Measurements from ENCODE around the gene LRRC3.

The LRRC3 gene

DNA sequence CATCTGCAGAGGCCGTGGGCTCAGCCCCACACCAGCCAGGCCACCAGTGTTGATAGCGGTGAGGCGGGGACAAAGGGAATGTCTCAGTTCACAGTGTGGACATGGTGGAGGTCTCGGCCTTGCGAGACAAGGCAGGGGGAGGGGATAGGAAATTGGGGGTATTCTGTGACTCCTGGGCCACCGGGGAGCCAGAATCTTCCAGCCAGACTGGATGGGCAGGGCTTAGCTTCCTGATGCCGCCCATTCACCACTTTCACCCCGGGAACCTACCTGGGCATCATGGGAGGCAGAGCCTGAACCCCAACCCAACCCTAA, 5.1 kb downstream of the LRRC3 start:
- H3K27me3 ChIP-seq (ENCODE audit: control insufficient read depth, insufficient read depth, low read length), result no peaks in the 10 kb centered on the region
- no peak overlapping the region for H3K4me2 ChIP-seq (ENCODE audit: low read length)
- H2AFZ ChIP-seq, result no peak overlapping the region
- no peak for TF ChIP-seq CTCF (IDR thresholded peaks at IDR 0.05)
- H3K27ac ChIP-seq, result no peak overlapping the region
- no peaks in the 10 kb centered on the region for H3K79me2 ChIP-seq
- no peak overlapping the region for H3K4me3 ChIP-seq (ENCODE audit: low read depth, low read length)
- H3K4me1 ChIP-seq, result no peaks in the 10 kb centered on the region
- H3K9me3 ChIP-seq (ENCODE audit: control insufficient read depth, low read length), result no peaks in the 10 kb centered on the region
- H3K9ac ChIP-seq, result no peak overlapping the region
- H3K36me3 ChIP-seq (ENCODE audit: control insufficient read depth, insufficient read depth, low read length), result no peaks in the 10 kb centered on the region

DNA sequence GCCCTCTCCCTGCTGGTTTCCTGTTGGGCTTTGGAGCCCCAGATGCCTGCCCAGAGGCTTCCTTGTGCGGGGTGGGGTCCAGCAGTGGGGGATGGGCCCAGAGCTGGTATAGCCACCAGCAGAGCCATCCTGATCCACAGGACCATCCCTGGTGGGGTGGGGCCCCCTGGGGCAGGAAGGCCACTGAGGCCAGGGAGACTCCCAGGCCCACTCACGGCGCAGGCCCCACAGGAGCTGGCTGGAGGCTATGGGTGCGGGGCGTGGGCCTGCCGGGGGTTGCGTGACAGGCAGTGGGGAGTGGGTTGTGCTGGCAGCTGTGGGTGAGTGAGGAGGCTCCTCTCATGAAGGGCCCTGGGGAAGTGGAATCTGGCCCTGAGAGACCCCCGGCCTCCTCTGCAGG, 5.7 kb downstream of the LRRC3 start:
- no peaks in the 10 kb centered on the region for H3K27me3 ChIP-seq (ENCODE audit: control insufficient read depth, insufficient read depth, low read length)
- no peaks in the 10 kb centered on the region for H3K36me3 ChIP-seq (ENCODE audit: control insufficient read depth, insufficient read depth, low read length)
- H3K27ac ChIP-seq, result no peak overlapping the region
- H3K9ac ChIP-seq, result no peak overlapping the region
- no peaks in the 10 kb centered on the region for H3K4me1 ChIP-seq
- no peaks in the 10 kb centered on the region for H3K79me2 ChIP-seq
- H3K4me3 ChIP-seq (ENCODE audit: low read depth, low read length), result no peak overlapping the region
- no peak for TF ChIP-seq CTCF (IDR thresholded peaks at IDR 0.05)
- no peak overlapping the region for H3K4me2 ChIP-seq (ENCODE audit: low read length)
- H3K9me3 ChIP-seq (ENCODE audit: control insufficient read depth, low read length), result no peaks in the 10 kb centered on the region
- H2AFZ ChIP-seq, result no peak overlapping the region

DNA sequence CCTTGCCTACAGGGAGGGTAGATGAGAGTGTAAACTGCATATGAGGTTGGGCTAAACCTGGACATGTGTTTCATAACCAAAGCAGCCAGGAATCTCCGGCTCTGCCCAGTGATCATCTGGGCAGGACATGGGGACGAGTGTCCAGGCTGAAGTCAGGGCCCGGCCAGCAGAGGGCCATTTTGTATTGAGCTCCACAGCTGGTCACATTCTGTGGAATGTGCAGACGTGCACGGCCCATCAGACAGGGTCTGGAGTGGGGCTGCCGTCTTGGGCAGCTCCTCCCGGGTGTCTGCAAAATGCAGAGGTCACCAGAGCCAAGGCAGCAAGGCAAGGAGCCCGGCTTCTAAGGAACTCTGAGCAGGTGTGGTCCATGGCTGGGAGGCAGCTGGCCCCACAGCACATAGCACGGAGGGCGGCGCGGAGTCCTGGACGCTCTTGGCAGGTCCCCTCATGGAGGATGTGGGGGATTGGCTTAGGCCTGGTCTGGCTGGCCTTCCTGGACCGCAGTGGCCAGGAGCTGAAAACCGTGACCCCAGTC, 6.2 kb downstream of the LRRC3 start:
- Histone ChIP-seq H3K9me3 (ENCODE audit: control insufficient read depth, low read length) (no peaks in the 10 kb centered on the region), H2AFZ (no peak overlapping the region), H3K36me3 (ENCODE audit: control insufficient read depth, insufficient read depth, low read length) (no peaks in the 10 kb centered on the region), H3K79me2 (no peaks in the 10 kb centered on the region), H3K4me2 (ENCODE audit: low read length) (no peak overlapping the region), H3K27me3 (ENCODE audit: control insufficient read depth, insufficient read depth, low read length) (no peaks in the 10 kb centered on the region), H3K27ac (no peak overlapping the region), H3K4me3 (ENCODE audit: low read depth, low read length) (no peak overlapping the region), H3K4me1 (no peaks in the 10 kb centered on the region), H3K9ac (no peak overlapping the region)
- TF ChIP-seq CTCF (IDR thresholded peaks at IDR 0.05), result no peak

GRCh38 chr21:44462086-44462833, 7.0 kb downstream of the LRRC3 start:
- Histone ChIP-seq H2AFZ (no peak overlapping the region), H3K27me3 (ENCODE audit: control insufficient read depth, insufficient read depth, low read length) (no peaks in the 10 kb centered on the region), H3K4me1 (no peaks in the 10 kb centered on the region), H3K36me3 (ENCODE audit: control insufficient read depth, insufficient read depth, low read length) (no peaks in the 10 kb centered on the region), H3K4me3 (ENCODE audit: low read depth, low read length) (no peak overlapping the region), H3K9ac (no peak overlapping the region), H3K27ac (no peak overlapping the region), H3K79me2 (no peaks in the 10 kb centered on the region), H3K9me3 (ENCODE audit: control insufficient read depth, low read length) (no peaks in the 10 kb centered on the region), H3K4me2 (ENCODE audit: low read length) (no peak overlapping the region)
- no peak for TF ChIP-seq CTCF (IDR thresholded peaks at IDR 0.05)

DNA sequence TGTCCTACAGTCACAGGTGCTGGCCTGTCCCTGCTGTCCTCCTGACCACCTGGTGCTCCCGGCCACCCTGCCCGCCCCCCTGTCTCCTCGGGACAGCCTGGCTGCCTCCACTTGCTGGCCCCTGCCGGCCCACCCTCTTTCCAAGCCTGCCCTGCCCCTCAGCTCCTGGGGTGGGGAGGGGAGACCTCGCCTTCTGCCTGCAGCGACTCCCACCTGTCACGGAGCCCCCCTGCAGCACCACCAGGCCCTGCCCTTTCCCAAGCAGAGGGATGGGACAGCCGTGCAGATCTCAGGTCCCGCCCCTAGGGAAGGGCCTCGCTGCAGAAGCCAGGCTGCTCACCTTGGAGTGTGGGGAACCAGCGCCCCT, 7.5 kb downstream of the LRRC3 start:
- Histone ChIP-seq H3K79me2 (no peaks in the 10 kb centered on the region), H3K36me3 (ENCODE audit: control insufficient read depth, insufficient read depth, low read length) (no peaks in the 10 kb centered on the region), H3K4me3 (ENCODE audit: low read depth, low read length) (no peak overlapping the region), H3K27me3 (ENCODE audit: control insufficient read depth, insufficient read depth, low read length) (no peaks in the 10 kb centered on the region), H3K9me3 (ENCODE audit: control insufficient read depth, low read length) (no peaks in the 10 kb centered on the region), H2AFZ (no peak overlapping the region), H3K27ac (no peak overlapping the region), H3K9ac (no peak overlapping the region), H3K4me2 (ENCODE audit: low read length) (no peak overlapping the region), H3K4me1 (no peaks in the 10 kb centered on the region)
- TF ChIP-seq CTCF (IDR thresholded peaks at IDR 0.05), result no peak

All from parathyroid adenoma (tissue), 2 donors.